Heart right ventricle (tissue), 16 donors: Measurements from ENCODE around the gene CREG2. TPM values are rescaled to one million over a fixed set of nuclear protein-coding genes. Genes with fewer than 3 reads are reported as not detected.

ENCODE experiments used
- ATAC-seq, 8 donors: fragments of 200-7000 bp; cut with Tn5 transposase; one replicate each; pipeline ENCODE4 v1.9.1; 2020; ENCODE audit warnings: mild to moderate bottlenecking in 8 of 8, moderate library complexity in 8 of 8, moderate number of reproducible peaks in 1 of 8
- DNase-seq, 2 donors: peaks; one replicate each; pipeline ENCODE4 v3.0.0-alpha.2; 2020
- H3K27ac ChIP-seq, 10 donors: fragments of 200-600 bp; sonication (generic) in 2 of 10; one replicate each; pipeline versions ENCODE4 v1.5.0 to v1.8.0; 2020 to 2022; ENCODE audit warnings: mild to moderate bottlenecking in 3 of 10
- H3K27me3 ChIP-seq, 7 donors: fragments of 200-600 bp; one replicate each; pipeline ENCODE4 v1.8.0; 2021 to 2022; ENCODE audit warnings: mild to moderate bottlenecking in 2 of 7
- H3K36me3 ChIP-seq, 9 donors: fragments of 200-600 bp; sonication (generic) in 1 of 9; one replicate each; pipeline versions ENCODE4 v1.5.0 to v1.8.0; 2020 to 2022; ENCODE audit warnings: mild to moderate bottlenecking in 2 of 9
- H3K4me1 ChIP-seq, 9 donors: fragments of 200-600 bp; sonication (generic) in 1 of 9; one replicate each; pipeline versions ENCODE4 v1.5.0 to v1.8.0; 2020 to 2022; ENCODE audit warnings: mild to moderate bottlenecking in 4 of 9
- H3K4me3 ChIP-seq, 10 donors: fragments of 200-600 bp; sonication (generic) in 2 of 10; one replicate each; pipeline versions ENCODE4 v1.5.0 to v1.8.0; 2020 to 2022; ENCODE audit warnings: mild to moderate bottlenecking in 7 of 10, moderate library complexity in 2 of 10
- H3K9me3 ChIP-seq, 11 donors: fragments of 200-600 bp in 10 of 11; sonication (generic) in 2 of 11; one replicate each; pipeline versions ENCODE4 v1.5.0 to v1.8.0; 2013 to 2022; ENCODE audit warnings: mild to moderate bottlenecking in 2 of 11, control low read depth in 1 of 11, moderate library complexity in 1 of 11
- CTCF ChIP-seq, 9 donors: fragments of 200-600 bp; sonication (generic) in 2 of 9; IDR thresholded peaks; one replicate each; pipeline versions ENCODE4 v1.5.0 to v1.8.0; 2021 to 2022; ENCODE audit warnings: antibody characterized with exemption in 9 of 9, mild to moderate bottlenecking in 5 of 9, moderate library complexity in 1 of 9
- whole genome bisulfite sequencing, 2 donors: extraction: QIAGEN DNeasy Blood & Tissue Kit; methylation state at CpG; one replicate each; pipeline ENCODE4 v1.1.7; 2013; ENCODE audit warnings: inconsistent platforms in 1 of 2; 5-methylcytosine and 5-hydroxymethylcytosine counted together
- intact Hi-C, 10 donors: fragments of 100-400 bp; cut with DNase I; formaldehyde crosslinking; loops; one replicate each; pipeline versions ENCODE4 v1.11.1 to v1.14.2; 2022
- polyA plus RNA-seq, 2 donors: library from polyadenylated mRNA; stranded (reverse); fragments of 200-250 nt; gene quantifications; one replicate each; pipeline ENCODE4 v1.2.3, GENCODE V29; 2013
- total RNA-seq, 10 donors: library from RNA; stranded (reverse); fragmentation: NEBNext Ultra II Directional in 3 of 10; extraction: Animal tissue kit (Norgen Biotek cat#: 25700) in 3 of 10; gene quantifications; one replicate each; pipeline versions ENCODE4 v1.2.1 to v1.2.4, GENCODE V29; 2021 to 2023
- donor health status: Arrhythmogenic right ventricular cardiomyopathy.
- donor health status: ischemic (EF 13 %, LVEDD 7.1; RV severe dilation, severe dysfunction).
- donor health status: healthy with polysubstance abuse.
- donor health status: DM: no; HTN: yes; CAD: no.
- donor health status: DM: no; HTN: no; CAD: no.
- donor health status: ischemic (EF 25% LVEDD 6.9; RV normal size, moderate dysfunction).
- donor health status: ischemic (EF 25% LVEDD 5.7; RV mildly dilated, moderate dysfunction).
- donor health status: healthy.
- donor health status: DM: yes; HTN: yes; CAD: no.
- donor health status: Ischemic cardiomyopathy.
- donor health status: ischemic (EF 35%, LVEDD 5.7; RV mildly dilated, moderate dysfunction).
- donor health status: nonischemic (EF 11% LVEDD 7.7; RV severe dilation, severe dysfunction).
- donor health status: DM: yes; HTN: yes; CAD: no.
- donor health status: PGD.
- donor health status: ischemic (EF 29% LVEDD 5.4; RV normal size, mild dysfunction).
- donor health status: nonischemic (EF 23%, LVEDD 6.1; RV moderate dilation, normal function).

The CREG2 gene
- total and polyA plus RNA-seq, 12 donors: 0.24 to 1.4 (median 0.70) TPM; not detected in 5

DNA sequence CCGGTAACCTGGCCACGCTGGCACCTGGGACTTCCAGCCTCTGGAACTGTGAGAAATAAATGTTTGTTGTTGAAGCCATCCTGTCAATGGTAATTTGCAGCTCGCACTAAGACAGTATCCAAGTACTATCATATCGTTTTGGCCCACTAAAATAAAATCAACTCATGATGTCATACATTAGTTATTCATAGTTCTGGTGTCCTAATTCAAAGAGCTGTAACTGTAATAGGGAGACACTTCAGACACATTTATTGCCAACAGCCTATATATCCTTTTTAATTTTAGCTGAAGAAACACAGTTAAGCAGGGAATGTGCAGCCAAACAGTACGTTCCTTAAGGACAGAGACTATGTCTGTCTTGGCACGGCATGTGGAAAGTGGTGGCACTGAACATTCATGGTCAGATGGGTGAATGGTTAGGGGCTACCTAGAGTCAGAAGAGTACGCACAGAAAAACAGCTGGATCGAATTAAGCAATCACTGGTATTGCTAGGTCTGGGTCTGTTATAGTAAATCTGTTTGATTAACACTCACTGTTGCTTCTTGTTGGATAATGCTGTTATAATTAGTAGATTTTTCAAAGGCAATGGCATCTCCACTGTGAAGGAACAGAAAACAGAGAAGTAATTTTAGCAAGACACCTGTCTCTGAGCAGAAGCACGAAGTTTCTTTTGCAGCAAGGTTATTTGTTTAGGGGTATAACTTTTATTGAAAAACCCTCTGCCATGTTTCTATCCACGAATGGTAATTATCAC lies 41.3 kb upstream of the CREG2 start:
- Histone ChIP-seq H3K4me3 (no peak overlapping the region), H3K4me1 (peaks cover 0 to 13% (median 8%) of the 10 kb centered on the region in 9 donors), H3K27me3 (peaks cover 0 to 4% (median 0%) of the 10 kb centered on the region in 7 donors), H3K27ac (no peak overlapping the region), H3K36me3 (no peaks in the 10 kb centered on the region), H3K9me3 (no peaks in the 10 kb centered on the region)
- intact Hi-C loops: loop anchor here in 4 of 10 donors (10.0 kb wide), 3 partner anchors 86 to 406 kb away; partner anchors contain the start of gene MAP4K4 (in 3 of the 4)
- 51 to 59% methylated on average over 10 of the region's 10 CpGs for WGBS, 2 donors
- ATAC-seq (peak in 6 of 8 donors; percentile 12 to 80 (median 53)), DNase-seq (no peak)
- no peak for TF ChIP-seq CTCF (IDR thresholded peaks at IDR 0.05)

DNA sequence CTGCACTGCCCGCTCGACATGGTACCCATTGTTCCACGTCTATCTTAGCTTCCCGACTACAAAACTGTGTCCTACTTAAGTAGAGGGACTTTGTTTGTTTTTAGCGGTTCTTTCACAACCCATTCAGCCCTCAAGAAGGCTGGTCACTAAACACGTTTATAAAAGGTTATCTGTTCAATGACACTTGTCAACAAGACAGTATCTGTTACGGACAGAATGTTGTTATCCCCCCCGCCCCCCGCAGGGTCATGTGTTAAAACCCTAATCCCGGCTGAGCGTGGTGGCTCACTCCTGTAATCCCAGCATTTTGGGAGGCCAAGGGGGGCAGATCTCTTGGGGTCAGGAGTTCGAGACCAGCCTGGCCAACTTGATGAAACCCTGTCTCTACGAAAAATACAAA lies 40.4 kb upstream of the CREG2 start:
- no peak for TF ChIP-seq CTCF (IDR thresholded peaks at IDR 0.05)
- no peak overlapping the region for H3K27ac ChIP-seq
- peaks cover 0 to 13% (median 8%) of the 10 kb centered on the region in 9 donors for H3K4me1 ChIP-seq
- no peaks in the 10 kb centered on the region for H3K36me3 ChIP-seq
- peaks cover 0 to 6% (median 0%) of the 10 kb centered on the region in 7 donors for H3K27me3 ChIP-seq
- WGBS, 2 donors: 84 to 92% methylated on average over 13 of the region's 13 CpGs
- H3K9me3 ChIP-seq: no peaks in the 10 kb centered on the region
- ATAC-seq (no peak), DNase-seq (no peak)
- intact Hi-C loops: loop anchor here in 4 of 10 donors (10.0 kb wide), 3 partner anchors 87 to 407 kb away; partner anchors contain the start of gene MAP4K4 (in 3 of the 4)
- no peak overlapping the region for H3K4me3 ChIP-seq

DNA sequence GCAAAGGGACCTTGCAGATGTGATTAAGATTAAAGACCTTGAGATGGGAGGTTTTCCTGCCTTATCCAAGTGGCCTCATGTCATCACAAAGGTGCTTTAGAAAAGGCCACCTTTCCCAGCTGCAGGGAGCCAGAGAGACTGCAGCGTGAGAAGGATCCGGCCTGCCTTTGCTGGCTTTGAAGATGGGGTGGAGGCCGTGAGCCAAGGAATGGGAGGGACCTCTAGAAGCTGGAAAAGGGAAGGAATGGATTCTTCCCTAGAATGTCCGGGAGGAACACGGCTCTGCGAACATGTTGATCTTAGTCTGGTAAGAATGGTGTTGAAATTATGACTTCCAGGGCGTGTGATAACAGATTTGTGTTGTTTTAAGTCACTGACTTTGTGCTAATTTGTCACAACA lies 39.9 kb upstream of the CREG2 start:
- Histone ChIP-seq H3K4me1 (peaks cover 0 to 13% (median 8%) of the 10 kb centered on the region in 9 donors), H3K27ac (no peak overlapping the region), H3K9me3 (no peaks in the 10 kb centered on the region), H3K4me3 (no peak overlapping the region), H3K36me3 (no peaks in the 10 kb centered on the region), H3K27me3 (peaks cover 0 to 6% (median 0%) of the 10 kb centered on the region in 7 donors)
- 80 to 82% methylated on average over 7 of the region's 7 CpGs for WGBS, 2 donors
- DNase-seq: no peak
- TF ChIP-seq CTCF (IDR thresholded peaks at IDR 0.05): no peak
- intact Hi-C loops: loop anchor here in 4 of 10 donors (10.0 kb wide), 3 partner anchors 88 to 408 kb away; partner anchors contain the start of gene MAP4K4 (in 3 of the 4)
- ATAC-seq: peak in 1 of 8 donors; percentile 16

DNA sequence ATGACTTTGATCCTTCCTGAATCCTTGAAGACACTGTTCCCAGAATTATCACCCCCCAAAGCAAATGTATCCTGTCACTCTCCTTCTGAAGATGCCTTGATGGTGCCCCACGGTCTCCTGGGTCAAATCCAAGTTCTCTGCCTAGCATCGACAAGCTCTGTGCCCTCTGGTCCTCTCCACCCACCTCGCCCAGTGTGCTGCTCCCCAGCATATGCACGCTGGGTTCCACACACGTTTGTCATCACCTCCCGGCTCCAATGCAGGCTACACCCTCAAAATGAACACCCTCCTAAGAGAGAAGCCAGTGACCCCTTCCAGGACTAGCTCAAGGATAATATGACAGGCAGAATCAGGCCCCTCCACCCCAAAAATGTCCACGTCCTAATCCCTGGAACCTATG lies 39.5 kb upstream of the CREG2 start:
- no peaks in the 10 kb centered on the region for H3K36me3 ChIP-seq
- no peak overlapping the region for H3K27ac ChIP-seq
- DNase-seq (no peak), ATAC-seq (no peak)
- WGBS, 2 donors: 93 to 95% methylated on average over 7 of the region's 7 CpGs
- H3K27me3 ChIP-seq: peaks cover 0 to 6% (median 0%) of the 10 kb centered on the region in 7 donors
- no peaks in the 10 kb centered on the region for H3K9me3 ChIP-seq
- no peak for TF ChIP-seq CTCF (IDR thresholded peaks at IDR 0.05)
- intact Hi-C loops: loop anchor here in 4 of 10 donors (10.0 kb wide), 3 partner anchors 88 to 408 kb away; partner anchors contain the start of gene MAP4K4 (in 3 of the 4)
- H3K4me3 ChIP-seq: no peak overlapping the region
- peaks cover 0 to 13% (median 8%) of the 10 kb centered on the region in 9 donors for H3K4me1 ChIP-seq
